ENCODE data around the gene BMP7.

BMP7 gene

DNA sequence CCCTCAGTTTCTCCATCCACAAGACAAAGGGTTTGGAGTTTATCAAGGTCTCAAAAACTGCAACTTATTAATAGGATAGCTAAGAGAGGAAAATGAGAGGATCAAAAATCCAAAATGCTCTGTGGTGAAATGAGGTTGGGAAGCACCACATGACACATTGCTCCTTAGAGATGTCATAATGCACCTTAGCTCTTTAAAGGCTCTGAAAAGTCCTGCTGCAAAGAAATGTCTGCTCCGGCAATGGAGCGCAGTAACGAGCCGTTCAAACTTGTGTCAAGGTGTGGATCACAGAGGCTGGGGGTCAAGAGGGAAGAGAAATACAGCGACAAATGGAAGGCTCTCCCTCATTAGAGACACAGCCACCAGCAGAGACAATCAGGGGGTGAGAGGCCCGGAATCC, 53.1 kb downstream of the BMP7 start:
- H3K4me3 ChIP-seq (replicated peaks; ENCODE audit: low read depth, low read length): no peak overlapping the region
- no peak for DNase-seq (ENCODE audit: extremely low read depth, low read depth)
- no peak for TF ChIP-seq CTCF (IDR thresholded peaks at IDR 0.05; ENCODE audit: low read depth, low read length, missing control alignments)

DNA sequence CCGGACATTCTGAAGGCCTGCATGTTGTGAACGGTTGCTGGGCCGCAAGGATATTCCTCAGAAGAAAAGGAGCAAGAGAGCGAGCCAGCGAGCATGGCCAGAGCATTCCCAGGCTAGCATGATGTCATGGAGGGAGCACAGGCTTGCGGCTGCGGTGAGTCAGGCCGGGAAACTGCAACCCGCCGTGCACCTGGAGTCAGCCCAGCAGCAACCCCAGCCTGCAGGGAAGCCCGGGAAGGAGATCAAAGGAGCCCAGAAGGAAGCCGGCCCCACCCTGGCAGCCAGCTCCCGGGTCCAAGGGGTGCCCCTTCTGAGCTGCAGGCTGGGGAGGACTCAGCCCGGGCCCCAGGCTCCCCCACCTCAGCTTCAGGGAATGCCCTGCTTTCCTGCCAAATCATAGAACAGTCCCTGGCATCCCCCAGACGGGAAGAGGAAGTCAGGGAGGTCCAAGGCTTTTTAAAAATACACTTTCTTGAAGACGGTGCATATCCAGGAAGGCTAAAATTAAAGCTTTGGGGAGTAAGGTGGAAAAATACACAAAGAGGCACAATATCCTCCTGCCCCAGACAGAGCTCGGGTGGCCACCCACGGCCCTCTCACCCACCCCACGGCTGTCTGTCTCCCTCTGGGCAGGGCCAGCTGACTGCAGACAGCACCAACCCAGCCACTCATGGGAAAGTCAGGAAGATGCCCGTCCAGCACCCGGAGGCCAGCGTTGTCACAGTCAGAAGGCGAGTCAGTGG, 53.7 kb downstream of the BMP7 start:
- peak; percentile 80 for DNase-seq (ENCODE audit: extremely low read depth, low read depth)
- no peak overlapping the region for H3K4me3 ChIP-seq (replicated peaks; ENCODE audit: low read depth, low read length)
- no peak for TF ChIP-seq CTCF (IDR thresholded peaks at IDR 0.05; ENCODE audit: low read depth, low read length, missing control alignments)

- DNase-seq (ENCODE audit: extremely low read depth, low read depth): no peak
Observed at GRCh38 chr20:57211908-57212533, 54.4 kb downstream of the BMP7 start.

GRCh38 chr20:57211406-57211805, 55.0 kb downstream of the BMP7 start:
- DNase-seq (ENCODE audit: extremely low read depth, low read depth): no peak
- no peak overlapping the region for H3K4me3 ChIP-seq (replicated peaks; ENCODE audit: low read depth, low read length)
- no peak for TF ChIP-seq CTCF (IDR thresholded peaks at IDR 0.05; ENCODE audit: low read depth, low read length, missing control alignments)

More at GRCh38 chr20:57211908-57212533, 54.4 kb downstream of the BMP7 start:
- TF ChIP-seq CTCF (IDR thresholded peaks at IDR 0.05; ENCODE audit: low read depth, low read length, missing control alignments): no peak
- H3K4me3 ChIP-seq (replicated peaks; ENCODE audit: low read depth, low read length): no peak overlapping the region

DNA sequence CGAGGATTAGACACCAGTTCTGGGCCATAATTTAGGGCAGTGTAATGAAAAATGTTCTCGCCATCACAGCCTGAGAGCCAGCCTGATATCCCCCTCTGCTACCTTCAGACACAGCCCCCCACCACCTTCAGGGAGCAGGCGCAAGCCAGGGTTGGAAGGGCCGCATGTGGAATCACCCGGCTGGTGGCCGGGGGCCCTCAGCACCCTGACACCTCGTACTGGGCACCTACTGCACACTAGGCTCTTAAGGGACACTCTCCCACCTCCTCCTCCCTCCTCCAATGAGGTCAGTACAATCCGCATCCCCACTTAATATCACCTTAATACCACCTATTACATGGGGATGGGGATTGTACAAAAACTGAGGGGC, 55.5 kb downstream of the BMP7 start:
- H3K4me3 ChIP-seq (replicated peaks; ENCODE audit: low read depth, low read length): no peak overlapping the region
- no peak for TF ChIP-seq CTCF (IDR thresholded peaks at IDR 0.05; ENCODE audit: low read depth, low read length, missing control alignments)
- no peak for DNase-seq (ENCODE audit: extremely low read depth, low read depth)

DNA sequence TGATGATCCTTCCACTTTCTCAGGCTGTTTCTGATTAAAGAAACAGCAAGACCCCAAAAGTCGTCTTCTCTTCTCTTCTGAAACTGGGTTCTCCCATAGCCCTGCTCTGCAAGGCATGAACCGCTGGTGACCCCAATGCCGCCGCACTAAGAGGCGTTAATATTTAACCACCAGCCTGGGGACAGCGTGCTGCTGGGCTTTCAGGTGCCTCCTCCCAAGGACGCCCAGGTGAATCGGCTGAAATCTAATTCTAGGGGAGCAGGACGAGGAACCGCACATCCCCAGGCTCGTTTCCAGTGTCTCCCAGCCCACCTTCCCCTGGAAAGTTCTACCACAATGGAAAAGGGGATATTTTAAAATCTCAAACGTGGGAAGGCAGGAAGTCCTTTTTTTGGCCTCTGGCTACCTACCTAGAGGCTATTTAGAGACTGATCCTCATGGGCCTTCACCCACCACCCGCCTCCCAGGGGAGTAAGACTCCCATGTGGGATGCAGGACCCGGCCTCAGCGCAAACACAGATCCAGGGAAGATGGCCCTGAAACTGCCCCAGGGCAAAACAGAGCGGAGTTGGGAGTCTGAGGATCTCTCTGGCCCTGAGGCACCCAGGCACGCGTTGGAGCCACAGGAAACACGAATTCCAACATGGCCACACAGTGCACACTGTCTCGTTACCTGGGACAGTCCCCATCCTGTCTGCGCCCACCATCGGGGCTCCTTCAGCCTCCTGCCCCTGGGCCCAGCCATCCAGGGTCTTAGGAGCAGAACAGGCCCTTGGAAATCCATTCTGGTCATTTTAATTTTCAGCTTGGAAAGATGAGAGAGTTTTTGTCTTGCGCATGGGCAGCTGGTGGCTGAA, 56.2 kb downstream of the BMP7 start:
- DNase-seq (ENCODE audit: extremely low read depth, low read depth): no peak
- TF ChIP-seq CTCF (IDR thresholded peaks at IDR 0.05; ENCODE audit: low read depth, low read length, missing control alignments): no peak

More for the DNA sequence above, 56.2 kb downstream of the BMP7 start:
- H3K4me3 ChIP-seq (replicated peaks; ENCODE audit: low read depth, low read length): no peak overlapping the region

Measured in HFF-Myc (cell line).